Spinal cord (tissue), 10 donors: Measurements from ENCODE around the gene FOXP3. TPM values are rescaled to one million over a fixed set of nuclear protein-coding genes. Genes with fewer than 3 reads are reported as not detected.

Experiments used
- DNase-seq, 6 donors: peaks; one replicate each; pipeline versions ENCODE4 v3.0.0 to v3.0.0-alpha.2; 2013 to 2015; ENCODE audit warnings: low spot score in 6 of 6, low read depth in 4 of 6
- H3K27ac ChIP-seq: one replicate; pipeline ENCODE4 v1.5.1; 2013; ENCODE audit warnings: low read depth, low read length, control low read depth
- H3K27me3 ChIP-seq: one replicate; pipeline ENCODE4 v1.6.1; 2013; ENCODE audit warnings: low read length; ENCODE audit not compliant: control insufficient read depth, insufficient read depth
- H3K36me3 ChIP-seq: one replicate; pipeline ENCODE4 v1.6.1; 2013; ENCODE audit warnings: low read length; ENCODE audit not compliant: control insufficient read depth, insufficient read depth
- H3K4me1 ChIP-seq: one replicate; pipeline ENCODE4 v1.6.1; 2013; ENCODE audit warnings: low read length; ENCODE audit not compliant: control insufficient read depth, insufficient read depth
- H3K4me3 ChIP-seq: one replicate; pipeline ENCODE4 v1.5.1; 2013; ENCODE audit warnings: low read depth, low read length, control low read depth
- H3K9me3 ChIP-seq: one replicate; pipeline ENCODE4 v1.6.1; 2013; ENCODE audit warnings: low read length; ENCODE audit not compliant: control insufficient read depth, insufficient read depth
- WGBS: methylation state at CpG from one replicate; pipeline ENCODE4 v1.1.5; 2013; ENCODE audit warnings: missing lambda C conversion rate; ENCODE audit not compliant: insufficient coverage; 5-methylcytosine and 5-hydroxymethylcytosine counted together
- polyA plus RNA-seq, 2 donors: library from polyadenylated mRNA; unstranded; fragments of 120-200 nt; gene quantifications; one replicate each; pipeline ENCODE4 v1.2.1, GENCODE V29; 2013; ENCODE audit not compliant: insufficient read length in 2 of 2
- total RNA-seq, 2 donors: library from RNA; depleted of rRNA in 1 of 2; stranded (reverse); fragments of 120-200 nt in 1 of 2; fragments of >200 nt in 1 of 2; gene quantifications; one replicate each; pipeline versions ENCODE4 v1.2.3 to v1.2.4, GENCODE V29; 2013 to 2014
- donor health status: healthy.

The FOXP3 gene
- total and polyA plus RNA-seq, 4 donors = 0.11 to 1.3 (median 1.2) TPM; not detected in 1

DNA sequence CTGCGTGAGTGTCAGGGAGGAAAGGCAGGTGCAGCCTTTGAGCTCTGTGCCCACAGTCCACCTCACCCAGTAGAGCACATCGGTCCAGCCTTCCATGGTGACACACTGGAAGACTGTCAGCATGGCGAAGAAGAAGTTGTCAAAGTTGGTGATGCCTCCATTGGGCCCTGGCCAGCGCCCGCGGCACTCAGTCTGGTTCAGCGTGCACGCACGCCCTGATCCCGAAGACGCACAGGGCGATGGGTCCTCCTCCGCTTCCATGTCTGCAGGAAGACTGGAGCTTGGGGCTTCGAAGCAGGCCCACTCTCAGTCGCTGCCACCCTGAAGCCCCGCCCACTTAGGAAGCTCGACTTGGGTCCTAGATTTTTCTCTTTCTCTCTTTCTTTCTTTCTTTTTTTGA is 36.3 kb downstream of the FOXP3 start:
- Histone ChIP-seq H3K36me3 (no peaks in the 10 kb centered on the region), H3K27me3 (peaks cover 2% of the 10 kb centered on the region), H3K9me3 (no peaks in the 10 kb centered on the region), H3K4me3 (no peak overlapping the region), H3K27ac (no peak overlapping the region), H3K4me1 (peaks cover 12% of the 10 kb centered on the region)
- DNase-seq = no peak
- WGBS = 76% methylated on average over 17 of the region's 17 CpGs

DNA sequence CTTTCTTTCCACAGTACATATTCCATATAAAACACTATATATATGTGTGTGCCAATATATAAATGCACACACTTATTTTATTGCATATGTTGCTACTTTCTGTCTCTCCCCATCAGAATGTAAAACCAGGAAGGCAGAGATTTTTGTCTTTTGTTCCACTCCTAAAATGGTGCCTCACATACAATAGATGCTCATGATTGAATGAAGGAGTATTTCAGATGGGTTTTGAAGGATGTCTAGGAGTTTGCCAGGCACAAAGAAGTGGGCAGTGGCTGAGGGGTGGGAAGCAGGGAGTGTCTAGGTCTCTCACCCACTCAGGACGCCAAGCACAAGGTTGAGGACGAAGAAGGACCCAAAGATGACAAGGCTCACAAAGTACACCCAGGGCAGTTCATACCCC is 36.8 kb downstream of the FOXP3 start:
- Histone ChIP-seq H3K4me1 (peaks cover 12% of the 10 kb centered on the region), H3K27me3 (peaks cover 2% of the 10 kb centered on the region), H3K4me3 (no peak overlapping the region), H3K36me3 (no peaks in the 10 kb centered on the region), H3K9me3 (no peaks in the 10 kb centered on the region), H3K27ac (no peak overlapping the region)
- no CpG with 5 or more reads among the region's 2 CpGs for WGBS
- no peak for DNase-seq

DNA sequence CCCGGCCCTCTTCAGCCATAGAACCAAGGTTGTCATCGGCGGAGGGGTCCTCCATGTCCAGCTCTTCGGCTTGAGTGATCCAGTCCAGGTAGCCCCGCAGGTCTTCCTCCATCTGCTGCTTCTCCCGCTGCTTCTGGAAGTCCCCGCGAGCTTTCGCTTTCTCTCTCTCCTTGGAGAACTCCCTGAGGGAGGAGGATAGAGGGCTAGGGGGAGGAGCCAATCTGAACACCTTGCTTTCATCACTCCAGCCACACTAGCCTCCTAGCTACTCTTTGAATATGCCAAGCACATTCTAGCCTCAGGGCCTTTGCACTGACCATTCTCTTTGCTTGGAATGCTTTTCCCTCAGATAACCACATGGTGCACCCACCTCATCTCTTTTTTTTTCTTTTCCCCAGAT is 37.6 kb downstream of the FOXP3 start:
- no peaks in the 10 kb centered on the region for H3K9me3 ChIP-seq
- peaks cover 12% of the 10 kb centered on the region for H3K4me1 ChIP-seq
- DNase-seq = no peak
- peaks cover 2% of the 10 kb centered on the region for H3K27me3 ChIP-seq
- no peak overlapping the region for H3K4me3 ChIP-seq
- no peaks in the 10 kb centered on the region for H3K36me3 ChIP-seq
- 87% methylated on average over 4 of the region's 9 CpGs for WGBS
- H3K27ac ChIP-seq = no peak overlapping the region

DNA sequence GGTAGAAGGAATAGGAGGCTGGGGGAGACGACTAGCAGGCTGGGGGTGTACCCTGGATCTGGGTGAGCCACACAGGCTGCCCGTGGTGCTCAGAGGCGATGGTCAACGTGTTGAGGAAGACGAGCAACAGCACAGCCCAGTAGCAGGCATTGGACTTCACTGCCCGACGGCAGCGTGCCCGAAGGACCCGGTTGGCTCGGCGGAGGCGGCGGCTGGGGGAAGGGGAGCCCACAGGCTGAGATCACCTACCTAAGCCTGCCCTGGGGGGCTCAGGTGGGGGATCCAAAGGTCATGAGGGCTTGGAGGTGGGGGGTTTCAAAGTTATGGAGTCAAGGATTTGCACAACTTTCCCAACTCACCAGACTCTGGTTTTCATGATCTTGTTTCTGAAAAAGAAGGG is 38.7 kb downstream of the FOXP3 start:
- Histone ChIP-seq H3K27me3 (peaks cover 2% of the 10 kb centered on the region), H3K27ac (no peak overlapping the region), H3K9me3 (no peaks in the 10 kb centered on the region), H3K4me1 (peaks cover 9% of the 10 kb centered on the region), H3K4me3 (no peak overlapping the region), H3K36me3 (no peaks in the 10 kb centered on the region)
- DNase-seq = no peak
- WGBS = 45% methylated on average over 5 of the region's 14 CpGs

DNA sequence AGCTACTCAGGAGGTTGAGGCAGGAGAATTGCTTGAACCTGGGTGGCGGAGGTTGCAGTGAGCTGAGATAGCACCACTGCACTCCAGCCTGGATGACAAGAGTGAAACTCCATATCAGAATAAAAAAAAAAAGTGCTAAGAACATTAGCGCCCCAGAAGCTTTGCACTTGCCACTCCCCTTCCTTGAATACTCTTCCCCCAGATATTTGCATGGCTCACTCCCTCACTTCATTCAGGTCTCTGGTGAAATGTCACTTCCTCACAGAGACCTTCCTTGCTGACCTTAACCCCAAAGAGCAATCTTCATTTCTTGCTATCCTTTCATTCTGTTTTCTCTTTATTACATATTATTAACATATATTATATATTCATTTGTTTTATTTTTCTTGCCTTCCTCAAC is 42.6 kb downstream of the FOXP3 start:
- no peak for DNase-seq
- Histone ChIP-seq H3K27me3 (no peaks in the 10 kb centered on the region), H3K4me3 (no peak overlapping the region), H3K27ac (no peak overlapping the region), H3K36me3 (no peaks in the 10 kb centered on the region), H3K9me3 (no peaks in the 10 kb centered on the region), H3K4me1 (no peaks in the 10 kb centered on the region)
- WGBS = 67% methylated on average over 1 of the region's 2 CpGs

DNA sequence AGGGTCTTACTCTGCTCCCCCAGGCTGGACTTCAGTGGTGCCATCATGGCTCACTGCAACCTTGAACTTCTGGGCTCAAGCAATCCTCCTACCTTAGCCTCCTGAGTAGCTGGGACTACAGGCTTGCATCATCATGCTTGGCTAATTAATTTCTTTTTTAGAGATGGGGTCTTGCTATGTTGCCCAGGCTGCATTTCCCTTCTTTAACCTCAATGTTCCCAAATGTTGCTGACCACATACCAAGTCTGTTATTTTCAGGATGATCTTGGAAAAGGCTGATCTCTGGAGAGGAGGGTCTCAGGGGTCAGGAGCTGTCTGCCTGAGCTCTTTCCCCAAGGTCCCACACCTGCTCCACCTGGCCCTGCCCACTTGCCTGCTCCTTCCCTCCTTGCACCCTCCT is 44.4 kb downstream of the FOXP3 start:
- Histone ChIP-seq H3K9me3 (no peaks in the 10 kb centered on the region), H3K27ac (no peak overlapping the region), H3K4me3 (no peak overlapping the region), H3K27me3 (no peaks in the 10 kb centered on the region), H3K4me1 (no peaks in the 10 kb centered on the region), H3K36me3 (no peaks in the 10 kb centered on the region)
- DNase-seq = no peak

DNA sequence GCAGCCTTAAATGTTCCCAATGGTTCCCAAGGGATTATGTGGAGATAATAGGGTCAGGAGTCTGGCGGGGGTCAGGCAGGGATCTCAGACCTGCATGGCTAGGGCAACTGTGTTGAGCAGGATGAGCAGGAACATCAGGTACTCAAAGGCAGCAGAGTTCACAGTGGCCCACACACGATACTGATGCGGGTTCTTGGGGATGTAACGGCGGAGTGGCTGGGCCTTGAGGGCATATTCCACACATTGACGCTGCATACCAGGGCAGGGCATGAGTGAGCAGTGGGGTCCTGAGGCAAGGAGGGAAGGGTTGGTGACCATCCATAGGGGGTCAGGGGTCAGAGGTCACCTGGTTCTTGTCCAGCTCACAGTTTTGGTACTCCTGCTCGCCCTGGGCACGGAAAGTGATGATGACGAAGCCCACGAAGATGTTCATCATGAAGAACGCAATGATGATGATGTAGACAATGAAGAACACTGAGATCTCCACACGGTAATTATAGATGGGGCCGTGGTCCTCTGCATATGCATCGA is 49.4 kb downstream of the FOXP3 start:
- Histone ChIP-seq H3K4me1 (no peaks in the 10 kb centered on the region), H3K27ac (no peak overlapping the region), H3K4me3 (no peak overlapping the region), H3K27me3 (no peaks in the 10 kb centered on the region), H3K36me3 (no peaks in the 10 kb centered on the region), H3K9me3 (no peaks in the 10 kb centered on the region)
- 82% methylated on average over 12 of the region's 14 CpGs for WGBS
- DNase-seq = no peak

DNA sequence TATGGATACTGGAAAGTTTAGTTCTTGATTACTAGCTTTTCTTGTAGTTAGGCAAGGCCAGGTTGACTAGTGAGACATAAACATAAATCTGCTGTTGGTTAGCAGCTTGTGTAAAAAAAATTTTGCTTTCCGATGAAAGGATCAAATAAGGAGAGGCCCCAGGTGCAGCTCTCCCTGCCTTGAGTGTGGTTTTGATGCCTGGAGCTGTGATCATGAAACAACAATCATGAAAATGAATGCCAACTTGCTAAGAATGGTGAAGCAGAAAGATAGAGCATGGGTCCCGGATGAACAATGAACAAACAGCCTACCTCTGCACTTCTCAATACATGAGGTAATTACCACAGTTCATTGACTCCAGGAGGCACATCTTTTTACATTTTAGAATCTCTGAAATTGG is 50.1 kb downstream of the FOXP3 start:
- WGBS = 57% methylated on average over 1 of the region's 2 CpGs
- Histone ChIP-seq H3K27me3 (no peaks in the 10 kb centered on the region), H3K4me1 (no peaks in the 10 kb centered on the region), H3K9me3 (no peaks in the 10 kb centered on the region), H3K27ac (no peak overlapping the region), H3K4me3 (no peak overlapping the region), H3K36me3 (no peaks in the 10 kb centered on the region)
- peak in 1 of 6 donors; percentile 53 for DNase-seq

DNA sequence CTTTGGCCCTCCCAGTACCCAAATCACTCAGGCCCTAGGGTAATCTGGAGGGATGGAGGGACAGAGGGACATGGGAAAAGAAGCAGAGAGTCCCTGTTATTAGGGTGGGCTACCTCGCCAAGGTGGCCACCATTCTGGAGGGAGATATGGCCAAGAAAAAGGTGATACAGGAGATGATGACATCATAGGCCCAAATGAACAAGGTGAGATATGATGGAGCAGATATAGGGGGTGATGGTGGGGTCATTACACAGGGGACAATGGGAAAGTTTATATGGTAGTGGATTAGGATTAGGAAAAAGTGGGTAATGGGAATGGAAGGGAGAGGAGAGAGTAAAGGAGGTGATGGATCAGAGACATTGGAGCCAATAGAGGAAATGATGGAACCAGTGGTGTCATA is 51.6 kb downstream of the FOXP3 start:
- no peak for DNase-seq
- no peak overlapping the region for H3K4me3 ChIP-seq
- 59% methylated on average over 1 of the region's 1 CpG for WGBS
- no peaks in the 10 kb centered on the region for H3K36me3 ChIP-seq
- H3K27ac ChIP-seq = no peak overlapping the region
- H3K4me1 ChIP-seq = no peaks in the 10 kb centered on the region
- H3K9me3 ChIP-seq = no peaks in the 10 kb centered on the region
- H3K27me3 ChIP-seq = no peaks in the 10 kb centered on the region

DNA sequence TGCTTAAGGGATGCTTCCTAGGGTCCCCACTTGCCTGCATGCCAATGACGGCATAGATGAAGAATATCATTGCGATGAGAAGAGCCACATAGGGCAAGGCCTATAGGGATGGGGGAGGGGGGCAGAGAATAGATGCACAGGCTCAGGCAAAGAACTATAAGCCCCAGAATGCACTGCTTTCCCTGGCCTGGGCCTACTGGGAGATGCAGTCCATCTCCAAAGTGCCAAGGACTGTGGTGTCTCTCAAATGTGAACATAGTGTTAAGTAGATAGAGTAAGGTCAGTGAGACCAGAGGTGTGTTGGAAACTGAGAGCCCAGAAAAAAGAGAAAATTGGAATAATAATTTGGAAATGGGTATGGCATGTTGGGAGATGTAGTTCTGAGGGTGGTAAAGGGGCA is 52.3 kb downstream of the FOXP3 start:
- 75% methylated on average over 2 of the region's 2 CpGs for WGBS

More for the DNA sequence above, 52.3 kb downstream of the FOXP3 start:
- Histone ChIP-seq H3K27ac (no peak overlapping the region), H3K27me3 (no peaks in the 10 kb centered on the region), H3K9me3 (no peaks in the 10 kb centered on the region), H3K4me1 (no peaks in the 10 kb centered on the region), H3K4me3 (no peak overlapping the region), H3K36me3 (no peaks in the 10 kb centered on the region)
- no peak for DNase-seq
